ENCODE measurements around the gene UGT1A8.
"Not testable (repeated sequence)": the region's sequence is repeated elsewhere in the genome, so short reads cannot be mapped to it uniquely, and the experiment has no call there.

UGT1A8 gene

GRCh38 chr2:233714121-233714520, 96.7 kb downstream of the UGT1A8 start:
- no peak for DNase-seq (ENCODE audit: low read depth, low spot score)

GRCh38 chr2:233718552-233718951, 101.1 kb downstream of the UGT1A8 start, which contains the start of gene UGT1A4:
Gene UGT1A4, plus strand, starts transcription at chr2:233718736. Its CDS starts 85 bp downstream, at chr2:233718821.
- DNase-seq (ENCODE audit: low read depth, low spot score) = no peak

GRCh38 chr2:233728723-233729301, 111.4 kb downstream of the UGT1A8 start, which contains the start of gene UGT1A3:
Gene UGT1A3, plus strand, starts transcription at chr2:233729042. Its CDS starts 85 bp downstream, at chr2:233729127.
- no peak for DNase-seq (ENCODE audit: low read depth, low spot score)

- not testable (repeated sequence) for DNase-seq (ENCODE audit: low read depth, low spot score)
Measured at GRCh38 chr2:233736868-233737653, 119.6 kb downstream of the UGT1A8 start.

GRCh38 chr2:233740870-233741269, 123.4 kb downstream of the UGT1A8 start:
- peak; percentile 4 for DNase-seq (ENCODE audit: low read depth, low spot score)

GRCh38 chr2:233743464-233744259, 126.2 kb downstream of the UGT1A8 start:
- no peak for DNase-seq (ENCODE audit: low read depth, low spot score)

GRCh38 chr2:233745073-233745755, 127.8 kb downstream of the UGT1A8 start:
- no peak for DNase-seq (ENCODE audit: low read depth, low spot score)

- not testable (repeated sequence) for DNase-seq (ENCODE audit: low read depth, low spot score)
Measured at GRCh38 chr2:233745838-233746237, 128.4 kb downstream of the UGT1A8 start.

- DNase-seq (ENCODE audit: low read depth, low spot score) = peak; percentile 58
Measured at GRCh38 chr2:233746475-233747282, 129.2 kb downstream of the UGT1A8 start.

GRCh38 chr2:233747283-233747544, 129.8 kb downstream of the UGT1A8 start:
- DNase-seq (ENCODE audit: low read depth, low spot score) = no peak

GRCh38 chr2:233750689-233751088, 133.3 kb downstream of the UGT1A8 start:
- DNase-seq (ENCODE audit: low read depth, low spot score) = not testable (repeated sequence)

GRCh38 chr2:233751212-233752009, 134.0 kb downstream of the UGT1A8 start:
- DNase-seq (ENCODE audit: low read depth, low spot score) = not testable (repeated sequence)

GRCh38 chr2:233754872-233755611, 137.6 kb downstream of the UGT1A8 start:
- DNase-seq (ENCODE audit: low read depth, low spot score) = no peak

GRCh38 chr2:233756429-233757081, 139.1 kb downstream of the UGT1A8 start:
- no peak for DNase-seq (ENCODE audit: low read depth, low spot score)

- DNase-seq (ENCODE audit: low read depth, low spot score) = no peak
Measured at GRCh38 chr2:233758141-233758540, 140.7 kb downstream of the UGT1A8 start.

- DNase-seq (ENCODE audit: low read depth, low spot score) = no peak
Measured at GRCh38 chr2:233758849-233759248, 141.4 kb downstream of the UGT1A8 start.

GRCh38 chr2:233760043-233760442, 142.6 kb downstream of the UGT1A8 start, which contains the start of gene UGT1A1:
Gene UGT1A1, plus strand, starts transcription at chr2:233760270. Its CDS starts 18 bp downstream, at chr2:233760288.
- no peak for DNase-seq (ENCODE audit: low read depth, low spot score)

GRCh38 chr2:233761040-233761769, 143.8 kb downstream of the UGT1A8 start:
- DNase-seq (ENCODE audit: low read depth, low spot score) = no peak

All from astrocyte of the hippocampus (primary cell).